GM18870 (cell line): Measurements from ENCODE around the gene NMNAT1.
A peak's percentile ranks its signal among the peaks of the same experiment; 100 is the strongest.
"Not testable (repeated sequence)": the region's sequence is repeated elsewhere in the genome, so short reads cannot be mapped to it uniquely, and the experiment has no call there.

Experiments used
- ATAC-seq: cut with Tn5 transposase; IDR thresholded peaks from one replicate; pipeline ENCODE4 v1.9.1; 2021; ENCODE audit warnings: moderate library complexity; ENCODE audit not compliant: unreplicated experiment

NMNAT1 gene

GRCh38 chr1:9942939-9943788 lies at the start of gene NMNAT1, which contains the start of gene LZIC:
Gene NMNAT1, plus strand, starts transcription at chr1:9943475. Its CDS starts 28,599 bp downstream, at chr1:9972074.
Gene LZIC, minus strand, starts transcription at chr1:9943391. Its CDS starts 6,772 bp downstream, at chr1:9936619.
- peak; percentile 76 for ATAC-seq

GRCh38 chr1:9894115-9894514 lies 49.2 kb upstream of the NMNAT1 start:
- no peak for ATAC-seq

DNA sequence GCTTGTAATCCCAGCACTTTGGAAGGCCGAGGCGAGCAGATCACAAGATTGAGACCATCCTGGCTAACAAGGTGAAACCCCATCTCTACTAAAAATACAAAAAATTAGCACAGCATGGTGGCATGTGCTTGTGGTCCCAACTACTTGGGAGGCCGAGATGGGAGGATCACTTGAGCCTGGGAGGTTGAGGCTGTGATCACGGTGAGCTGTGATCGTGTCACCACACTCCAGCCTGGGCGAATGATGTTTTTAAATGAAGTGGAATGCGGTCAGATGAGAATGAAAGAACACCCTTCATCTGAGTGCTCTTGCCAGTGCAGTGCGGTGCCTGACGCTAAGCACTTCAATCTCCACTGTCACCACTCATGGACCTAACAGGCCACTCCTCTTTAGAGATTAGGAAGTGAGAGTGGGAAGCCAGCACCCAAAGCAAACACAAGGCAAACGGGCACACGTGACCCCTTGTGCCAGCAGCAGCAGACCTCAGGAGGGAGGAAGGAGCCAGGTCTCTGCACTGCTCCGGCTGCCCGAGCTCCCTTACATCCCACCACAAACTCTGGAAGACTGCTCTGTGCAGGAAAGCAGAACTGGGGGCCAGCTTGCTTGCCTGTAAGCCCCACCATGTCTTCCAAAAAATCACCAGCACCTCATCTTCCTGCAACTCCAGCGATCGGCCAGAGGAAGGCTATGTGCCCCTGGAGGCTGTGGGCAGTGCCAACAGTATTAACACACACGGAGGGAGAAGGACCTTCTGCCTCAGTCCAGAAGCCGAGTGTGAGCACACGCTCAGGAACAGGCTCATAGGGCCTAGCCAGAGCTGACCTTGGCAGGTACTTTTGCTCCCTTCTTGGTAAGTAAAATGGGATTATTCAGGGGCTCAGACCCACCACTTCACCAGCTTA lies 42.9 kb upstream of the NMNAT1 start:
- ATAC-seq: no peak

GRCh38 chr1:9901148-9902059 lies 41.9 kb upstream of the NMNAT1 start:
- no peak for ATAC-seq

DNA sequence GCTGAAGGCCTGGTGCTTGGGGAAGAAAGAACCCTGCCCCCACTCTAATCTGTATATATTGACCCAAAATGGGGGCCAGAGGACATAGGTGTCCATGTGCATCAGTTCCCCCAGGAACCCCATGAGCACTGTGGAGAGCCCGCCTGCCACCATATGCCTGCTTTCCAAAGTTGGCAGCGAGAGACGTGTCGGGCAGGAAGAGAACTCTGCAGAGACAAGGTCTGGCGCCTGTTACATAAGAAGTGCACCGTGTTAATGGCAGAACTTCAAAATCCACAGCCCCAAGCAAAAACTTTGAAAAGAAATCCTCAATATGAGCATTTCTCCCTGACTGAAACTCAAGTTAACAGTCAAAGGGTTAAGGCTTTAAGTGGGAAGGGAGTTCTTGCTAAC lies 41.2 kb upstream of the NMNAT1 start:
- no peak for ATAC-seq

DNA sequence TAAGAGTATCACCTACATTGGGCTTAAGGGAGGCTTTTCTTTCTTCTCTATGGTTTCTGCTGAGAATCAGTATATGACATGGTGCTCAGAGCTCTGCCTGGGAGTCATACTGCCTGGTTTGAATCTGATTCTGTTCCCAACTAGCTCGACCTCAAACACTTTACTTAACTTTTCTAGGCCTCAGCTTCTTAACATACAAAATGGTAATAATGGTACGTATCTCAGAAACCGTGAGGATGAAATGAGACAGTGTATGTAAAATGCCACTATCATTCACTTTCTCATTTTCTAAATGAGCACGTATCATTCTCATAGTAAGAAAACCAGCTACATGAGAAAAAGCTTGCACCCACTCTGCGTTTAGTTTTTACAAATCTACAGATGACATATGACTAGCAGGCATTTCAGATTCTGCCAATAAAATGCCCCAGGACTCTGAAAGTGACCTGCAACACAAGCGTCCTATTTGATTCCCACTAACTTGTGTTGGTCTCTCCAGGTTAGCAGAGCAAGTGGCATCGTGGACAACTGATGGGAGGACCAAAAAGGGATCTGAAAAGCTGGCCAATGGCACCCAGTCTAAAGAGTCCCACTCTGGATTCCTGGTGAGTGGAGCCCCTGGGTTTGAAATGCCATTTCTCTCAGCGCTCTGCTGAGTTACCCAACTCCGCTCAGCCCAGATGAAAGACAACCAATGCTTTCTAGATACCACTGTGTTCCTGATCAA lies 39.3 kb upstream of the NMNAT1 start:
- no peak for ATAC-seq

GRCh38 chr1:9904596-9904995 lies 38.7 kb upstream of the NMNAT1 start:
- ATAC-seq: no peak

GRCh38 chr1:9905010-9905409 lies 38.3 kb upstream of the NMNAT1 start:
- no peak for ATAC-seq

DNA sequence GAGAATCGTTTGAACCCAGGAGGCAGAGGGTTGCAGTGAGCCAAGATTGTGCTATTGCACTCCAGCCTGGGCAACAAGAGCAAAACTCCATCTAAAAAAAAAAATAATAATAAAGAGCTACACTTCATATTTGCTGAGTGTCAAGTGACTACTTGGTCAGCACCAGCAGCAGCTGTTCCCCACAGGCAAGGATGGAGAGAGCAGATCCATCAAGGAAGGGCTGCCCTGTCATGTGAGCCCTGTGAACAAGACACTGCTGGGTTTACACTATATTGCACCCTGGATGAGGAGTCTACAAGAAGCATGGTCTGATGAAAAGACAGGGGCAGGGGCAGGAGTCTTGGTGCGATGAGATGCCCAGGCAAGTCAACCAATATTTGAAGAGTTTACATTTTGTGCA lies 36.8 kb upstream of the NMNAT1 start:
- ATAC-seq: no peak

DNA sequence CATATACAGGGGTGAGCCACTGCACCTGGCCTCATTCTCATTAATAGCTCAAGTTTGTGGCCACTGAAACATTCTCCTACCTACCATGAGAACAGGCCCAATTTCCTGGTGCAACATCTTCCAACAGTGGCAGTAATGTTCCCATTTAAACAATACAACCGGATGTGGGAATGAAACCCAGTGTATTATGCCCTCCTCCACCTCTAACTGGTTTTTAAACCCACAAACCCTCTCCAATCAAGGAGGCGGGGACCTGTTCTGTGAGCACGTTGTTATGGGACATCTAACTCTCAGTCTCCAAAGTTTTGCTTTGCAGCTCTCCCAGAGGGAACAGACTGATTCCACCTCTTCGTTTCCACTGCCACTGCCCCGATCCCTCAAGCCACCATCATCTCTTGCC lies 35.8 kb upstream of the NMNAT1 start:
- no peak for ATAC-seq

- ATAC-seq: no peak
Observed at GRCh38 chr1:9908871-9909233, 34.4 kb upstream of the NMNAT1 start.

GRCh38 chr1:9909234-9910046 lies 33.8 kb upstream of the NMNAT1 start:
- no peak for ATAC-seq

- ATAC-seq: no peak
Observed at GRCh38 chr1:9910076-9910422, 33.2 kb upstream of the NMNAT1 start, which contains the start of gene CTNNBIP1. Gene CTNNBIP1, minus strand, starts transcription at chr1:9910269. Its CDS starts 38,205 bp downstream, at chr1:9872064.

DNA sequence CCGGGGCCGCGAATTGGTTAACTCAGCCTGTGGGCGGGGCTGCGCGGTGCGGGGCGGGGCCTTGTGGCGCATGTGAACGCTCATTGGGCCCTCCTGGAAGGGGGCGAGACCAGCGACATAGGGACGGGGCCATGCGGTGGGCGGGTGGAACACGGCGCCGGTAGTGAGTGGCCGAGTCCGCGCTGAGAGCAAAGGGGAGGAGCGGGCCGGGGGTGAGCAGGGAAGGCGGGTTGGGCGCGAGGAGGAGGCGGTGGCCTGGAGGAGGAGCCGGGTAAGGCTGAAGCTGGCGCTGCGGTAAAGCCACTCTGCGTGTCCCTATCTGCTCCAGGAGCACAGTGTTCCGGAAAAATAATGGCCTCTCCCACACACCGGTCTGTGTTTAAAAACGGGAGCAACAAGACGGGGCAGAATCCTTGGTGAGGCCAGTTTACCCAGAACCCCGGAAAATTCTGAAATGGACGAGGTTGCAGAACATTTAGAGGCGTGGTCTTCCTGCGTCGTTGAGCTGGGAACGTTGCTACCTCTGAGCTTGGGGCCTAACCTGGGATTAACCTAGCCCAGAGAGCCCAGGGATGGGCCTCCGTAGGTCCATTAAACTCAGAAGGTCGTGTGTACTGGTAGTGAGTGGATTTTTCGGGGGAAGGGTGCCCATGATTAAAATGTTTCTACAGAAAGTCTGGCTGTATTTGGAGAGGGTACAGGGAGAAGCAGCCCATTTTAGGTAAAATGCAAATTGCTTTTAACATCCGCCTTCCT lies 32.7 kb upstream of the NMNAT1 start:
- peak; percentile 79 for ATAC-seq

DNA sequence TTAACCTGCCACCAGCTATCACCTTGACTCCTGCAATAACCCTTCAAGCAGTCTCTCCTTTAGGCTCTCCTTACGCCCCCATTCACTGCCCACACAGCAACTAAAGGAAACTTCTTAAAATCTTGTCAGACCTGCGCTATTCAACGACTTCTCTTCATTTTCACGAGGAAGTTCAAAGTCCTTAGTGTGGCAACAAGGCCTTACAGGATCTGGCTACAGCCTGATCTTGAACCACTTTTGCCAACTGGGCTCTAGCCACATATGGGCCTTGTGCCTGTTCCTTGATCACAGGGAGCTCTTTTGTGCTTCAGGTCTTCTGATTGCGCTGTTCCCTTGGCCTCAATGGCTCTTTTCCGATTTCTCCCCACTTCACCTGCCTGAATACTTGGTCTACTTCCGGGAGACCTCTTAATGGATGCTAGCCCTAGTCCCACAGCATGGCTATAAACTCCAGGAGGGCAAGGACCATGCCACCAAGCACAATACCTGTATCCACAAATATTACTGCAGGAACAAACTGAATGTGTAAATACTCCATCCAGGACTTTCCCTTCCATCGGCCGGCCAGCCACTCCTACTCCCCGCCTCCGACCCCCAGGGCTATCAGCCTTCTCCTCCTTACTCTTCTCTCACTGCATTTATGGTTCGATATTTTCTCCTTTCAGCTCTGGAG lies 30.9 kb upstream of the NMNAT1 start:
- ATAC-seq: no peak

DNA sequence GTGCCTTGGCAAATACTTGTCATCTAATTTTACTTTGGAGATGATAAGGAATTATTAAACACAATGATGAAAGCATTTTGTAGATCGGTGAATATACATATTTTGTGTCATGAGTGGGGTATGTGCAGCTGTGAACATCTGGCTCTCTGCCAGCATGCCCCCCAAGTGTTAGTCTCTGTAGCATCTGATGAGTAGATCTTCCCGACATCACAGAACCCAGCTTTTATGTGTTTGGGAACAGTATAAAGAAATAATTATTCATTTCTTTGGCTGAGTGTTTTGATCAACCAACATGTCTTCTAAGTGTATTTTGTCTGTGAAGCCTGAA lies 28.7 kb upstream of the NMNAT1 start:
- ATAC-seq: no peak

DNA sequence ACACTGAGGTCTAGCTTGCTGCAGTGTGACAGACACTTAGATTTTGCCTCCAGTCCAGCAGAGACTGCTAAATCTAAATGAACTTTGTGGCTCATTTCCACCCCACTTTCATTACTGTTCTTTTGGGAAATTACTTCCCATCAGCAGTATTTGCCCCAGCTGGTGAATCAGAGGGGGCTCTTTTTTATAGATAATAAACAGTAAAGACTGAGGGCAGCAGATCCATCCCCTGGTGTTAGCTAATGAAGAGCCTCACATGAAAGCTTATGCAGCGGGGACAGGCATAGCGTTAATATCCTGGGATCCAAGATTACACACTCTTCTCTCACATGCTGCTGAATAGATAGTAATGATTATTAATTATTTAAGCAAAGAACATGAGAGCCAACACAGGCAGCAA lies 26.8 kb upstream of the NMNAT1 start:
- ATAC-seq: no peak

DNA sequence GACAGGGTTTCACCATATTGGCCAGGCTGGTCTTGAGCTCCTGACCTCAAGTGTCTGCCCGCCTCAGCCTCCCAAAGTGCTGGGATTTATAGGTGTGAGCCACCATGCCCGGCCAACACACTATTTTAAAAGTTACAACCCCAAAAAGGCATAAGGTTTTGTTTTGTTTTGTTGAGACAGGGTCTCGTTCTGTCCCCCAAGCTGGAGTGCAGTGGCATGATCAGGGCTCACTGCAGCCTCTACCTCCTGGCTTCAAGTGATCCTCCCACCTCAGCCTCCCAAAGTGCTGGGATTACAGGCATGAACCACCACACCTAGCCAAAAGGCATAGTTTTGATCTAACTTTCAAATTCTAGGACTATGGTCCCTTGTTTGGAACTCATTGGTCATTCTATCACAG lies 25.8 kb upstream of the NMNAT1 start:
- not testable (repeated sequence) for ATAC-seq
